Neural crest cell (in vitro differentiated cells): ENCODE measurements around the gene GRK5. TPM values are rescaled to one million over a fixed set of nuclear protein-coding genes. Genes with fewer than 3 reads are reported as not detected.

Experiments
- DNase-seq: peaks from one replicate; pipeline ENCODE4 v3.0.0; 2021; ENCODE audit warnings: low read depth, mixed read lengths, low spot score
- H3K27ac Mint-ChIP-seq: one replicate; pipeline ENCODE4 v1.8.0; 2021; ENCODE audit warnings: mild to moderate bottlenecking, mixed read lengths; ENCODE audit not compliant: unreplicated experiment
- H3K27me3 Mint-ChIP-seq: 2 replicates; pipeline ENCODE4 v1.8.0; 2021; ENCODE audit warnings: low read depth, mild to moderate bottlenecking, mixed read lengths
- H3K36me3 Mint-ChIP-seq: 2 replicates; pipeline ENCODE4 v1.8.0; 2021; ENCODE audit warnings: low read depth, mild to moderate bottlenecking, mixed read lengths
- H3K4me1 Mint-ChIP-seq: 2 replicates; pipeline ENCODE4 v1.8.0; 2021; ENCODE audit warnings: mixed read lengths
- H3K4me3 Mint-ChIP-seq: one replicate; pipeline ENCODE4 v1.8.0; 2021; ENCODE audit warnings: mild to moderate bottlenecking, mixed read lengths
- H3K9me3 Mint-ChIP-seq: 2 replicates; pipeline ENCODE4 v1.8.0; 2021; ENCODE audit warnings: mixed read lengths
- total RNA-seq: library from RNA; stranded (reverse); gene quantifications from 2 replicates; pipeline ENCODE4 v1.2.1, GENCODE V29; 2021
- TF ChIP-seq, protein P1 (sequence below): fragments of 200-600 bp; sonication (generic); conservative IDR thresholded peaks from 2 replicates; pipeline ENCODE4 v1.5.0; 2021; ENCODE audit warnings: antibody characterized with exemption, mild to moderate bottlenecking

Gene GRK5
- total RNA-seq, 1 donor from 2014 or later = 13.5 TPM

DNA sequence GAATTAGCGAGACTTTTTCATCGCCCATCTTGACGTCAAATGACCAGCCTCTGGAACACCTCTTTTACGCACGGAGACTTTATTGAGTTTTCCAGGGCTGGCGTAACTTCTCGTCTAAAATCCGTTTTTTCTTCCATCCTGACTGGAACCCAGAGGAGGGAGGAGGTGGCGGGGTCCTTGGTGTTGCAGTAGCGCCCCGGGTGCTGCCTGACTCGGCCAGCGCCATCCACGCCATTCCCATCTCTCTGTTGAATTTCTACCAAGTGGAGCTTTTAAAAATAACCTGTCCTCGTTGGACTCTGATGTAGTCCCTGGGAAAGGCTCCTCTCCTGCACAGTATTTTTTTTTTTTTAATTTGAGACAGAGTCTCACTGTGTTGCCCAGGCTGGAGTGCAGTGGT, 179.3 kb downstream of the GRK5 start:
- Mint-ChIP-seq H3K27ac (no peak overlapping the region), H3K9me3 (peaks cover 3% of the 10 kb centered on the region), H3K36me3 (peaks cover 5% of the 10 kb centered on the region), H3K4me3 (no peak overlapping the region), H3K27me3 (no peaks in the 10 kb centered on the region), H3K4me1 (no peaks in the 10 kb centered on the region)
- TF ChIP-seq, protein P1, sequence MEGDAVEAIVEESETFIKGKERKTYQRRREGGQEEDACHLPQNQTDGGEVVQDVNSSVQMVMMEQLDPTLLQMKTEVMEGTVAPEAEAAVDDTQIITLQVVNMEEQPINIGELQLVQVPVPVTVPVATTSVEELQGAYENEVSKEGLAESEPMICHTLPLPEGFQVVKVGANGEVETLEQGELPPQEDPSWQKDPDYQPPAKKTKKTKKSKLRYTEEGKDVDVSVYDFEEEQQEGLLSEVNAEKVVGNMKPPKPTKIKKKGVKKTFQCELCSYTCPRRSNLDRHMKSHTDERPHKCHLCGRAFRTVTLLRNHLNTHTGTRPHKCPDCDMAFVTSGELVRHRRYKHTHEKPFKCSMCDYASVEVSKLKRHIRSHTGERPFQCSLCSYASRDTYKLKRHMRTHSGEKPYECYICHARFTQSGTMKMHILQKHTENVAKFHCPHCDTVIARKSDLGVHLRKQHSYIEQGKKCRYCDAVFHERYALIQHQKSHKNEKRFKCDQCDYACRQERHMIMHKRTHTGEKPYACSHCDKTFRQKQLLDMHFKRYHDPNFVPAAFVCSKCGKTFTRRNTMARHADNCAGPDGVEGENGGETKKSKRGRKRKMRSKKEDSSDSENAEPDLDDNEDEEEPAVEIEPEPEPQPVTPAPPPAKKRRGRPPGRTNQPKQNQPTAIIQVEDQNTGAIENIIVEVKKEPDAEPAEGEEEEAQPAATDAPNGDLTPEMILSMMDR = no peak
- DNase-seq = no peak

DNA sequence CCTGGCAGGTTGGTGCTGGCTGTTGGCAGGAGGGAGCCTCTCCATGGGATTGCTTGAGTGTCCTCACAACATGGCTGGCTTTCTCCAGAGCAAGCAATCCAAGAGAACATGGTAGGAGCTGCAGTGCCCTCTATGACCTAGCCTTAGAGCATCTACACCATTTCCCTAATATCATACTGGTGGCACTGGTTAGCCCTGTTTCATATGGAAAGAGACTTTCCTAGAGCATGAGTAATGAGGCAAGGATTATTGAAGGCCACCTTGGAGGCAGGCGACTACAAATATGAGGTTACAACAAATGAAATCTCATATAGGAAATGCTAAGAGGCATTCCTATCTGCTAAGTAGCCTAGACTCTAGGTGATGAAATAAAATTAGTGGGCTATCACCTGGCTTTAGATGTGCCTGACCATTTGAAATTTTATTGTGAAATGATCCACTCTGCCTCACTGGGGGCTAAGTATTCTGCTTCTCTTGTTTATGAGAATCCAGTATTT, 181.5 kb downstream of the GRK5 start:
- Mint-ChIP-seq H3K4me1 (peaks cover 4% of the 10 kb centered on the region), H3K27ac (no peak overlapping the region), H3K4me3 (no peak overlapping the region), H3K27me3 (no peaks in the 10 kb centered on the region), H3K9me3 (peaks cover 3% of the 10 kb centered on the region), H3K36me3 (no peaks in the 10 kb centered on the region)
- DNase-seq = no peak
- TF ChIP-seq, protein P1 = no peak

DNA sequence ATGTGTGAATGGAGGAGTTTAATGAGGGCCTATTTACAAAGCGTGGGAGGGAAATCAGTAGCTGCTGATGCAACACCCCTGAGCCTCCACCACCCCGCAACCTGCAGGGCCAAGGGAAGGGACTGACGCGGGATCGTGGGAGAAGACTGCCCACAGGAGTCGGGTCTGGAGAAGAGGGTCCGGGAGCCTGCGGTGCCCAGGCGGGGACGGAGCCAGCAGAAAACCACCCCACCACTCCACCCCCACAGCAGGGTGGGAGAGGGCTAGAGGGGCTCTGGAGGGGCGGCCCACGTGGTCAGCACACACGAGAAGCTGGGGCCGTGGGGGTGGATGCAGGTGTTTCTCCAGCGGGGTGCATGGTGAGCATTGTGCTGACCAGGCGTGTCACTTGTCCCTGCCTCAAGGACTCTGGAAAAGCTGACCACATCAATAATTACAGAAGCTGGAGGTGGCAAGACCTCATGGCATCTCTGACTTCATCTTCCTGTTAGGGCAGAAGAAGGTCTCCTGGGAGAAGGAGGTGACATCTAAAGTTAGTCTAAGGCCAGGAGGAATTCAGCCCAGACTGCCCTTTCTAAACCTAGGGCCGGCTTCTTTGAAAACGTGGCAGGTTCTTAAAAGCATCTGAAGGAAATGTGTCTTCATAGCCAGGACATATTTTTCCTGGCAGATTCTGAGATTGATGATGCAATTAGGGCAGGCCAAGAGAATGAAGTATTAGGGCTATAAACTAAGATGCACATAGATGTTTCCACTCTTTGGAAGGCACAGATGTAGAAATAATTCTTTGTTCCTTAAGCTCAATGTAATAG, 184.3 kb downstream of the GRK5 start:
- Mint-ChIP-seq H3K4me3 (no peak overlapping the region), H3K4me1 (peaks cover 17% of the 10 kb centered on the region), H3K27ac (no peak overlapping the region), H3K9me3 (no peaks in the 10 kb centered on the region), H3K27me3 (no peaks in the 10 kb centered on the region), H3K36me3 (no peaks in the 10 kb centered on the region)
- TF ChIP-seq, protein P1 = no peak
- DNase-seq = no peak

DNA sequence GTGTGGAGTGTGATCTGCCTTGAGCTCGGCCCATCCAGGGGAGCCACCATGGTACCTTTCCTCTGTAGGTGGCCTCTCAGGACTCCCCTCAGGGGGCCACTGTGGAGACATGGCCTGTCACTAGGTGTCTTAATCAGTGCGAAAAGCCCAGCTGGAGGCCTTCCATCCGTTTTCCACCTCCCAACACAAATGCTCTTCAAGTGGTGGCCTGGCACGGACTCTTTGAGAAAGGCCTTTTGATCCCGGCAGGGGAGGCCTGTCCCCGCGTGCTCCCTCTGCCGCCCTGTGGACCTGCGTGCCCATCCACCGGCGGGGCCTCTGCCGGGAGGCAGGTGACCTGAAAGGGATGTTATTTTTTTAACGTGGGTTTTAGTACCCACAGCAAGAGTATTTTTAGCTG, 185.6 kb downstream of the GRK5 start:
- Mint-ChIP-seq H3K9me3 (no peaks in the 10 kb centered on the region), H3K4me3 (no peak overlapping the region), H3K27me3 (no peaks in the 10 kb centered on the region), H3K27ac (no peak overlapping the region), H3K36me3 (peaks cover 2% of the 10 kb centered on the region), H3K4me1 (peaks cover 17% of the 10 kb centered on the region)
- TF ChIP-seq, protein P1 = no peak
- DNase-seq = no peak

DNA sequence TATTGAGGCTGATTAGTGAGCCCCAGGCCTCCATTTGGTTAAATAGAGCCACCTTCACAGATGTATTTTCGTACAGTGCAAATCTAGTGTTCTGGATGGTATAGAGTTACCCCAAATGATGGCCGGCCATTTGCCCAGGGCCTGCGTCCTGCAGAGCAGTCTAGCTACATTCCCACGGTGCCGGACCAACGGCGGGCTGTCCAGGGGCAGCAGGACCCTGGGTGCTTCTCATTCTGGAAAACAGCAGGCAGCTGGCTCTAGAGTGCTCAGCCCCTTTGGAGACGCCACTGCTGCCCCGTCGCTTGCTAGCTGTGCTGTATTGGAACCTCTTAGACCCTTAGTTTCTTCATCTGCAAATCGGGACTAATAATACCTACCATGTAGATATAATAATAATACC, 186.1 kb downstream of the GRK5 start:
- Mint-ChIP-seq H3K4me3 (no peak overlapping the region), H3K27me3 (no peaks in the 10 kb centered on the region), H3K27ac (no peak overlapping the region), H3K9me3 (no peaks in the 10 kb centered on the region), H3K4me1 (peaks cover 17% of the 10 kb centered on the region), H3K36me3 (peaks cover 2% of the 10 kb centered on the region)
- no peak for DNase-seq
- TF ChIP-seq, protein P1 = no peak
